ENCODE data around the gene ATP6V0B. TPM values are rescaled to one million over a fixed set of nuclear protein-coding genes. Genes with fewer than 3 reads are reported as not detected.

Gene ATP6V0B
- total and polyA plus RNA-seq, 2 donors (not counting 3 experiments of a cell fraction or from before 2014, with no cell fraction given) = 110 to 325 TPM

GRCh38 chr1:43933386-43934100 lies 41.2 kb upstream of the ATP6V0B start, which contains the start of gene ARTN:
ARTN (plus strand) TSS chr1:43933801; CDS start chr1:43935657, 1,856 bp downstream.
- Histone ChIP-seq H3K4me3 (replicated peaks in 1 of 3; ENCODE audit: insufficient read depth in 1 of 3, low read depth in 1 of 3, low read length in 3 of 3) (peak within 1 kb of the TSS in 2 of 3 experiments; percentile 5 to 18), H4K20me1 (replicated peaks; ENCODE audit: control insufficient read depth, extremely low read depth, insufficient read depth, low read length) (no peaks in the 10 kb centered on the region), H3K9me1 (replicated peaks; ENCODE audit: control insufficient read depth, extremely low read depth, insufficient read depth, low read length) (no peaks in the 10 kb centered on the region), H3K27me3 (ENCODE audit: control insufficient read depth in 2 of 2, insufficient read depth in 2 of 2, low read length in 2 of 2) (peaks cover 2 to 9% of the 10 kb centered on the region in 2 experiments), H3K4me1 (ENCODE audit: control insufficient read depth, extremely low read depth, insufficient read depth, low read length) (peaks cover 5% of the 10 kb centered on the region), H3K27ac (ENCODE audit: insufficient read depth, low read depth, low read length) (no peak within 1 kb of the TSS), H3K9ac (replicated peaks; ENCODE audit: extremely low read depth, insufficient read depth, low read length) (no peak within 1 kb of the TSS), H3K9me3 (replicated peaks; ENCODE audit: control insufficient read depth, insufficient read depth, low read length) (no peaks in the 10 kb centered on the region), H3K79me2 (ENCODE audit: control insufficient read depth, insufficient read depth, low read length) (no peaks in the 10 kb centered on the region), H2AFZ (ENCODE audit: low read depth, low read length) (peak within 1 kb of the TSS; percentile 32), H3K36me3 (ENCODE audit: control insufficient read depth in 2 of 2, extremely low read depth in 1 of 2, insufficient read depth in 2 of 2, low read length in 2 of 2) (no peaks in the 10 kb centered on the region), H3K4me2 (ENCODE audit: insufficient read depth, low read length) (peak within 1 kb of the TSS; percentile 42)
- dilution Hi-C loops (cut with MboI; ENCODE audit: extremely low pct_ligation_motif_present, low sequenced_read_pairs) (loop anchor here (25.0 kb wide), 1 partner anchor 171 kb away; no protein-coding TSS in a partner anchor), intact Hi-C loops (cut with micrococcal nuclease) (loop anchor here (1.0 to 5.0 kb wide), 5 partner anchors 81 to 404 kb away; partner anchors contain the start of genes KDM4A and ST3GAL3)
- FAIRE-seq (no peak), DNase-seq (ENCODE audit: low read depth, low spot score) (no peak)
- POLR2A ChIA-PET = interaction anchor here (1.4 kb wide), 1 partner anchor 170 kb away, joined by 4 read pairs; no protein-coding TSS in a partner anchor
- CTCF ChIA-PET = interaction anchor here (0.8 to 18.1 kb wide), 39 partner anchors 8 to 703 kb away, joined by 3 to 965 read pairs (median 6); partner anchors contain the start of genes ATP6V0B, IPO13 and ST3GAL3
- no TSS peak for BruUV-seq (replicated peaks)
- TF ChIP-seq MAX (IDR thresholded peaks at IDR 0.05; ENCODE audit: insufficient read depth, insufficient read length) = no peak
- TF ChIP-seq EZH2 (IDR thresholded peaks at IDR 0.05; ENCODE audit: borderline replicate concordance, low read depth, low read length, severe bottlenecking) = peak; percentile 46
